Kidney epithelial cell (primary cell): ENCODE measurements around the gene CMSS1. TPM values are rescaled to one million over a fixed set of nuclear protein-coding genes. Genes with fewer than 3 reads are reported as not detected.

Experiments
- DNase-seq: peaks from one replicate; pipeline ENCODE4 v3.0.0-alpha.2; 2010; ENCODE audit warnings: low read depth
- H3K27me3 ChIP-seq: 2 replicates; pipeline ENCODE4 v1.6.0; 2011; ENCODE audit warnings: low read length; ENCODE audit not compliant: control insufficient read depth, insufficient read depth
- H3K36me3 ChIP-seq: 2 replicates; pipeline ENCODE4 v1.5.1; 2011; ENCODE audit warnings: low read length; ENCODE audit not compliant: control insufficient read depth, insufficient read depth
- H3K4me3 ChIP-seq: 2 replicates; pipeline ENCODE4 v1.5.1; 2011; ENCODE audit warnings: low read depth, mild to moderate bottlenecking, control low read depth, low read length
- total RNA-seq: library from RNA; depleted of rRNA; stranded (reverse); fragments of >200 nt; gene quantifications from 2 replicates; pipeline ENCODE4 v1.2.3, GENCODE V29; 2015
- TF ChIP-seq, protein P1 (sequence below): IDR thresholded peaks from 2 replicates; pipeline ENCODE4 v1.5.1; 2011; ENCODE audit warnings: mild to moderate bottlenecking, moderate library complexity, low read length, control low read depth, inconsistent platforms; ENCODE audit not compliant: insufficient read depth, poor library complexity, severe bottlenecking

Gene CMSS1
- total RNA-seq, 1 donor from 2014 or later, result 36.9 TPM

DNA sequence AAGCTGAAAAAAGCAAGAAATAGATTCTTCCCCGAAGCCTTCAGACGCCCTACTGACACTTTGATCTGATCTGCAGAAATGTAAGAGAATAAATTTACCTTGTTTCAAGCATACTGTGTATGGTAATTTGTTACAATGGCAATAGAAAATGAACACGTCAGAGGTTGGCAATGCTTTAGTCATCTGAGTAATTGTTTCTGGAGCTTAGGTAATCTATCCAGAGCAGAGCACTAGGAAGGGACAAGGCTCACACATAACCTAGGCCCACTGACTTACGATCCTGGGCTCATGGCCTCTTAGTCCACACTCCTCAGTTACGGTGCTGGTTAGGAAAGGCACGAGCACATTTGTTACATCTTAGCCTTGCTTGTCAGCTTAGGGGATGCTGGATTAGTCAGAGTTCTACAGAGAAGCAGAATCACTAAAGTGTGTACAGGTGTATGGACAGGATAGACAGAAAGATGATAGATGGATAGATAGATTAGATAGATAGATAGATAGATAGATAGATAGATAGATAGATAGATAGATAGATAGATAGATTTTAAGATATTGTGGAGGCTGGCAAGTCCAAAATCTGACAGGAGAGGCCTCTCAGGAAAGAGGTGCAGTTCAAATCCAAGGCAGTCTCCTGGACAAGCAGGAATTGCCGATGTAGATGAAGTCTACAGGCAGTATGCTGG, 396.4 kb downstream of the CMSS1 start:
- DNase-seq, result no peak
- H3K36me3 ChIP-seq, result no peaks in the 10 kb centered on the region
- no peaks in the 10 kb centered on the region for H3K27me3 ChIP-seq
- H3K4me3 ChIP-seq, result no peak overlapping the region
- TF ChIP-seq, protein P1, sequence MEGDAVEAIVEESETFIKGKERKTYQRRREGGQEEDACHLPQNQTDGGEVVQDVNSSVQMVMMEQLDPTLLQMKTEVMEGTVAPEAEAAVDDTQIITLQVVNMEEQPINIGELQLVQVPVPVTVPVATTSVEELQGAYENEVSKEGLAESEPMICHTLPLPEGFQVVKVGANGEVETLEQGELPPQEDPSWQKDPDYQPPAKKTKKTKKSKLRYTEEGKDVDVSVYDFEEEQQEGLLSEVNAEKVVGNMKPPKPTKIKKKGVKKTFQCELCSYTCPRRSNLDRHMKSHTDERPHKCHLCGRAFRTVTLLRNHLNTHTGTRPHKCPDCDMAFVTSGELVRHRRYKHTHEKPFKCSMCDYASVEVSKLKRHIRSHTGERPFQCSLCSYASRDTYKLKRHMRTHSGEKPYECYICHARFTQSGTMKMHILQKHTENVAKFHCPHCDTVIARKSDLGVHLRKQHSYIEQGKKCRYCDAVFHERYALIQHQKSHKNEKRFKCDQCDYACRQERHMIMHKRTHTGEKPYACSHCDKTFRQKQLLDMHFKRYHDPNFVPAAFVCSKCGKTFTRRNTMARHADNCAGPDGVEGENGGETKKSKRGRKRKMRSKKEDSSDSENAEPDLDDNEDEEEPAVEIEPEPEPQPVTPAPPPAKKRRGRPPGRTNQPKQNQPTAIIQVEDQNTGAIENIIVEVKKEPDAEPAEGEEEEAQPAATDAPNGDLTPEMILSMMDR, result no peak

GRCh38 chr3:100214574-100214964, 396.9 kb downstream of the CMSS1 start:
- H3K36me3 ChIP-seq, result no peaks in the 10 kb centered on the region
- H3K4me3 ChIP-seq, result no peak overlapping the region
- DNase-seq, result no peak
- H3K27me3 ChIP-seq, result no peaks in the 10 kb centered on the region
- TF ChIP-seq, protein P1, result no peak

- Histone ChIP-seq H3K4me3 (no peak overlapping the region), H3K36me3 (no peaks in the 10 kb centered on the region), H3K27me3 (no peaks in the 10 kb centered on the region)
- no peak for DNase-seq
- TF ChIP-seq, protein P1, result no peak
Measured at GRCh38 chr3:100216713-100217112, 399.1 kb downstream of the CMSS1 start.

GRCh38 chr3:100221159-100221558, 403.5 kb downstream of the CMSS1 start:
- no peak overlapping the region for H3K4me3 ChIP-seq
- H3K36me3 ChIP-seq, result no peaks in the 10 kb centered on the region
- DNase-seq, result no peak
- TF ChIP-seq, protein P1, result no peak
- H3K27me3 ChIP-seq, result no peaks in the 10 kb centered on the region

DNA sequence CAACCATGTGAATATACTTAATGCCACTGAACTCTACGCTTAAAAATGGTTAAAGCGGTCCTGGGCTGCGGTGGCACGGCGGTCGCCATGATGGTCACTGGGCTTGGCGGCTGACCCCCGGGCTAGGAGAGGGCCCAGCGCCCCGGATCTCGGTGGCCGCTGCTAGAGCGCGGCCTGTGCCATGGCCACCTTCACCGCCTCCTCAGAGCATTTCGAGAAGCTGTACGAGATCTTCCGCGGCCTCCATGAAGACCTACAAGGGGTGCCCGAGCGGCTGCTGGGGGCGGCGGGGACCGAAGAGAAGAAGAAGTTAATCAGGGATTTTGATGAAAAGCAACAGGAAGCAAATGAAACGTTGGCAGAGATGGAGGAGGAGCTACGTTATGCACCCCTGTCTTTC, 407.5 kb downstream of the CMSS1 start:
- Histone ChIP-seq H3K27me3 (no peaks in the 10 kb centered on the region), H3K4me3 (no peak overlapping the region), H3K36me3 (no peaks in the 10 kb centered on the region)
- DNase-seq, result no peak
- TF ChIP-seq, protein P1, result no peak

GRCh38 chr3:100225883-100226282, 408.2 kb downstream of the CMSS1 start:
- Histone ChIP-seq H3K27me3 (no peaks in the 10 kb centered on the region), H3K4me3 (no peak overlapping the region), H3K36me3 (no peaks in the 10 kb centered on the region)
- no peak for DNase-seq
- TF ChIP-seq, protein P1, result no peak
